PC-3 (cell line): ENCODE data around the gene GCAT. TPM values are rescaled to one million over a fixed set of nuclear protein-coding genes. Genes with fewer than 3 reads are reported as not detected.

Experiments used
- ATAC-seq: fragments of 200-7000 bp; cut with Tn5 transposase; 2 replicates; pipeline ENCODE4 v1.9.1; 2020; ENCODE audit warnings: mild to moderate bottlenecking, moderate library complexity
- BruUV-seq: library from RNA; stranded (reverse); fragments of 400-500 nt; replicated peaks from 2 replicates; lab custom pipeline; 2021; lab: Mats Ljungman, UMichigan
- CTCF ChIA-PET: fragments of 300-600 bp; sonication (Branson Sonifier 250); formaldehyde crosslinking; loops from one replicate; lab custom pipeline; 2022; ENCODE audit warnings: antibody characterized with exemption; lab: Charles Lee
- POLR2A ChIA-PET: fragments of 300-600 bp; sonication (Branson Sonifier 250); formaldehyde crosslinking; loops from one replicate; lab custom pipeline; 2022; ENCODE audit warnings: antibody characterized with exemption; ENCODE audit not compliant: unreplicated experiment; lab: Charles Lee
- DNase-seq: peaks from one replicate; pipeline ENCODE4 v3.0.0-alpha.2; 2015
- H2AFZ ChIP-seq: fragments of 300-600 bp; sonication (generic); 2 replicates; pipeline ENCODE4 v1.6.0; 2016; ENCODE audit warnings: antibody characterized with exemption, low read length
- H3F3A ChIP-seq: fragments of 300-600 bp; sonication (generic); one replicate; pipeline ENCODE4 v1.6.0; 2017; ENCODE audit warnings: antibody characterized with exemption, low read length, control low read depth, mild to moderate bottlenecking; ENCODE audit not compliant: unreplicated experiment
- H3K27ac ChIP-seq: fragments of 300-600 bp; sonication (generic); 2 replicates; pipeline ENCODE4 v1.5.1; 2016; ENCODE audit warnings: mild to moderate bottlenecking, low read length
- H3K27me3 ChIP-seq: fragments of 300-600 bp; sonication (generic); 2 replicates; pipeline ENCODE4 v1.6.1; 2016; ENCODE audit warnings: low read length, mixed read lengths
- H3K36me3 ChIP-seq: fragments of 300-600 bp; sonication (generic); 2 replicates; pipeline ENCODE4 v1.6.1; 2016; ENCODE audit warnings: low read depth, mixed run types, low read length, mixed read lengths
- H3K4me1 ChIP-seq: fragments of 300-600 bp; sonication (generic); 2 replicates; pipeline ENCODE4 v1.5.1; 2016; ENCODE audit warnings: low read length; ENCODE audit not compliant: insufficient read depth
- H3K4me2 ChIP-seq: fragments of 300-600 bp; sonication (generic); 2 replicates; pipeline ENCODE4 v1.6.0; 2016; ENCODE audit warnings: low read length
- H3K4me3 ChIP-seq: fragments of 300-600 bp; sonication (generic); 2 replicates; pipeline ENCODE4 v1.5.1; 2016; ENCODE audit warnings: mild to moderate bottlenecking, low read length, mixed read lengths
- H3K79me2 ChIP-seq: fragments of 300-600 bp; sonication (generic); 2 replicates; pipeline ENCODE4 v1.6.1; 2017; ENCODE audit warnings: low read length, mixed read lengths
- H3K9ac ChIP-seq: fragments of 300-600 bp; sonication (generic); 2 replicates; pipeline ENCODE4 v1.6.0; 2016; ENCODE audit warnings: mild to moderate bottlenecking, low read length
- H3K9me2 ChIP-seq: fragments of 300-600 bp; sonication (generic); replicated peaks from 2 replicates; pipeline ENCODE4 v1.6.1; 2016; ENCODE audit warnings: mixed run types, low read length, mixed read lengths
- H3K9me3 ChIP-seq: fragments of 300-600 bp; sonication (generic); 2 replicates; pipeline ENCODE4 v1.6.1; 2016; ENCODE audit warnings: low read length, mixed read lengths
- H4K20me1 ChIP-seq: fragments of 300-600 bp; sonication (generic); 2 replicates; pipeline ENCODE4 v1.6.1; 2016; ENCODE audit warnings: low read length, mixed read lengths
- EZH2 ChIP-seq: fragments of 300-600 bp; sonication (generic); IDR thresholded peaks from one replicate; pipeline ENCODE4 v1.6.1; 2017; ENCODE audit warnings: antibody characterized with exemption, mild to moderate bottlenecking, low read length; ENCODE audit not compliant: unreplicated experiment
- EZH2phosphoT487 ChIP-seq: fragments of 300-600 bp; sonication (generic); IDR thresholded peaks from 2 replicates; pipeline ENCODE4 v1.6.1; 2018; ENCODE audit warnings: mild to moderate bottlenecking, antibody characterized with exemption, low read length, borderline replicate concordance
- intact Hi-C: fragments of 100-400 bp; cut with micrococcal nuclease; formaldehyde crosslinking; loops from 2 replicates; pipeline ENCODE4 v1.9.0; 2023
- total RNA-seq: library from RNA; depleted of rRNA; stranded (reverse); fragments of >200 nt; gene quantifications from 2 replicates; pipeline ENCODE4 v1.2.3, GENCODE V29; 2014
- TF ChIP-seq, protein P1 (sequence below): fragments of 300-600 bp; sonication (generic); conservative IDR thresholded peaks from 2 replicates; pipeline ENCODE4 v1.5.1; 2017; ENCODE audit warnings: antibody characterized with exemption, low read depth, mild to moderate bottlenecking, low read length

Gene GCAT
- total RNA-seq, 1 experiment from 2014 or later = 26.0 TPM

DNA sequence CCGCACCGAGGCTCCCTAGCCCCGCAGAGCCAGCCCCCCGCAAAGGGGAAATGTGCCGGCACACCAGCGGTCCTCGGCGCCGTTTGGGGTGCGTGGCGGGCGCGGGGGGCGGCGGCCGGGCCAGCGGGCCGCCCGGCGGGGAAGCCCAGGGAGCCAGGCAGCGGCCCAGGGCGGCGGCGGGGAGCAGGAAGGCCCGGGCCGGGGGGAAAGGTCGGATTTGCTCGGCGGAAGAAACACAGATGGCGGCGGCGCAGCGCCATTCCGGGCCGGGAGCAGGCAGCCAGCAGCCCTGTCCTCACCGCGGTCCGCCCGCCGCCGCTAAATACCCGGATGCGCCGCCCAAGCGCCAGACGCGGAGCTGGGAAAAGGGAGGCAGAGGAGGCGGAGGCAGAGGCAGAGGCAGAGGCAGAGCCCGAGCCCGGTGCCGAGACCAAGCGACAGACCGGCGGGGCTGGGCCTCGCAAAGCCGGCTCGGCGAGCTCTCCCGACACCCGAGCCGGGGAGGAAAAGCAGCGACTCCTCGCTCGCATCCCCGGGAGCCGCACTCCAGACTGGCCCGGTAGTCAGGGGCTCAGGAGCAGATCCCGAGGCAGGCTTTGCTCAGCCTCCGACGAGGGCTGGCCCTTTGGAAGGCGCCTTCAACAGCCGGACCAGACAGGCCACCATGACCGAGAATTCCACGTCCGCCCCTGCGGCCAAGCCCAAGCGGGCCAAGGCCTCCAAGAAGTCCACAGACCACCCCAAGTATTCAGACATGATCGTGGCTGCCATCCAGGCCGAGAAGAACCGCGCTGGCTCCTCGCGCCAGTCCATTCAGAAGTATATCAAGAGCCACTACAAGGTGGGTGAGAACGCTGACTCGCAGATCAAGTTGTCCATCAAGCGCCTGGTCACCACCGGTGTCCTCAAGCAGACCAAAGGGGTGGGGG, 2.6 kb upstream of the GCAT start:
- Histone ChIP-seq H3K27me3 (no peaks in the 10 kb centered on the region), H3K9me2 (no peaks in the 10 kb centered on the region), H3F3A (peaks cover 18% of the 10 kb centered on the region), H3K9ac (peak overlapping the region; percentile 95), H3K79me2 (peaks cover 30% of the 10 kb centered on the region), H3K4me1 (peaks cover 17% of the 10 kb centered on the region), H3K27ac (peak overlapping the region; percentile 66), H3K36me3 (no peaks in the 10 kb centered on the region), H2AFZ (no peak overlapping the region), H3K4me2 (peak overlapping the region; percentile 98), H3K4me3 (peak overlapping the region; percentile 100), H4K20me1 (peaks cover 21% of the 10 kb centered on the region), H3K9me3 (no peaks in the 10 kb centered on the region)
- TF ChIP-seq EZH2 = no peak
- TF ChIP-seq EZH2phosphoT487 = no peak
- TF ChIP-seq, protein P1, sequence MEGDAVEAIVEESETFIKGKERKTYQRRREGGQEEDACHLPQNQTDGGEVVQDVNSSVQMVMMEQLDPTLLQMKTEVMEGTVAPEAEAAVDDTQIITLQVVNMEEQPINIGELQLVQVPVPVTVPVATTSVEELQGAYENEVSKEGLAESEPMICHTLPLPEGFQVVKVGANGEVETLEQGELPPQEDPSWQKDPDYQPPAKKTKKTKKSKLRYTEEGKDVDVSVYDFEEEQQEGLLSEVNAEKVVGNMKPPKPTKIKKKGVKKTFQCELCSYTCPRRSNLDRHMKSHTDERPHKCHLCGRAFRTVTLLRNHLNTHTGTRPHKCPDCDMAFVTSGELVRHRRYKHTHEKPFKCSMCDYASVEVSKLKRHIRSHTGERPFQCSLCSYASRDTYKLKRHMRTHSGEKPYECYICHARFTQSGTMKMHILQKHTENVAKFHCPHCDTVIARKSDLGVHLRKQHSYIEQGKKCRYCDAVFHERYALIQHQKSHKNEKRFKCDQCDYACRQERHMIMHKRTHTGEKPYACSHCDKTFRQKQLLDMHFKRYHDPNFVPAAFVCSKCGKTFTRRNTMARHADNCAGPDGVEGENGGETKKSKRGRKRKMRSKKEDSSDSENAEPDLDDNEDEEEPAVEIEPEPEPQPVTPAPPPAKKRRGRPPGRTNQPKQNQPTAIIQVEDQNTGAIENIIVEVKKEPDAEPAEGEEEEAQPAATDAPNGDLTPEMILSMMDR = no peak
- ChIA-PET CTCF (no interaction called here), POLR2A (interaction anchor here (0.6 kb wide), 1 partner anchor 1422 kb away, joined by 4 read pairs; no protein-coding TSS in a partner anchor)
- BruUV-seq = TSS peak; percentile 67
- ATAC-seq (peak; percentile 12), DNase-seq (peak; percentile 83)
- intact Hi-C loops = loop anchor here (10.0 kb wide), 1 partner anchor 120 kb away; the partner anchor contains the start of gene NOL12

DNA sequence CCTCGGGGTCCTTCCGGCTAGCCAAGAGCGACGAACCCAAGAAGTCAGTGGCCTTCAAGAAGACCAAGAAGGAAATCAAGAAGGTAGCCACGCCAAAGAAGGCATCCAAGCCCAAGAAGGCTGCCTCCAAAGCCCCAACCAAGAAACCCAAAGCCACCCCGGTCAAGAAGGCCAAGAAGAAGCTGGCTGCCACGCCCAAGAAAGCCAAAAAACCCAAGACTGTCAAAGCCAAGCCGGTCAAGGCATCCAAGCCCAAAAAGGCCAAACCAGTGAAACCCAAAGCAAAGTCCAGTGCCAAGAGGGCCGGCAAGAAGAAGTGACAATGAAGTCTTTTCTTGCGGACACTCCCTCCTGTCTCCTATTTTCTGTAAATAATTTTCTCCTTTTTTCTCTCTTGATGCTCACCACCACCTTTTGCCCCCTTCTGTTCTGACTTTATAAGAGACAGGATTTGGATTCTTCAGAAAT, 1.9 kb upstream of the GCAT start:
- no peak for DNase-seq
- intact Hi-C loops = loop anchor here (10.0 kb wide), 1 partner anchor 121 kb away; the partner anchor contains the start of gene NOL12
- H3K79me2 ChIP-seq = peaks cover 30% of the 10 kb centered on the region
- CTCF ChIA-PET = no interaction called here
- peaks cover 21% of the 10 kb centered on the region for H4K20me1 ChIP-seq
- H3F3A ChIP-seq = peaks cover 18% of the 10 kb centered on the region
- ATAC-seq = no peak
- no peaks in the 10 kb centered on the region for H3K27me3 ChIP-seq
- H3K36me3 ChIP-seq = no peaks in the 10 kb centered on the region
- H3K4me3 ChIP-seq = peak overlapping the region; percentile 100
- POLR2A ChIA-PET = no interaction called here
- TF ChIP-seq EZH2phosphoT487 (no peak), EZH2 (no peak)
- TF ChIP-seq, protein P1 = no peak
- no peak overlapping the region for H2AFZ ChIP-seq
- peaks cover 17% of the 10 kb centered on the region for H3K4me1 ChIP-seq
- peak overlapping the region; percentile 95 for H3K9ac ChIP-seq
- no peaks in the 10 kb centered on the region for H3K9me2 ChIP-seq
- peak overlapping the region; percentile 66 for H3K27ac ChIP-seq
- peak overlapping the region; percentile 98 for H3K4me2 ChIP-seq
- BruUV-seq = no TSS peak
- no peaks in the 10 kb centered on the region for H3K9me3 ChIP-seq
